ENCODE results near the gene CASR. TPM values are rescaled to one million over a fixed set of nuclear protein-coding genes. Genes with fewer than 3 reads are reported as not detected.

Gene CASR
- total RNA-seq, 2 donors from 2014 or later, result not detected

- no peaks in the 10 kb centered on the region for H3K36me3 ChIP-seq
- H3K27ac ChIP-seq, result no peak overlapping the region
- no peak for TF ChIP-seq CTCF (IDR thresholded peaks at IDR 0.05)
- no peak for ATAC-seq (ENCODE audit: insufficient number of reproducible peaks, low FRiP score, low read depth)
- no peak for DNase-seq (ENCODE audit: low spot score)
- H3K4me3 ChIP-seq, result no peak overlapping the region
- H3K27me3 ChIP-seq (replicated peaks; ENCODE audit: insufficient read depth), result no peaks in the 10 kb centered on the region
- no peaks in the 10 kb centered on the region for H3K4me1 ChIP-seq (ENCODE audit: control insufficient read depth in 1 of 2, low read depth in 2 of 2)
- H3K9me3 ChIP-seq, result no peaks in the 10 kb centered on the region
Observed at GRCh38 chr3:122313281-122313680, 129.8 kb downstream of the CASR start.

- DNase-seq (ENCODE audit: low spot score) (no peak), ATAC-seq (ENCODE audit: insufficient number of reproducible peaks, low FRiP score, low read depth) (no peak)
- Histone ChIP-seq H3K9me3 (no peaks in the 10 kb centered on the region), H3K4me3 (no peak overlapping the region), H3K27ac (no peak overlapping the region), H3K4me1 (ENCODE audit: control insufficient read depth in 1 of 2, low read depth in 2 of 2) (no peaks in the 10 kb centered on the region), H3K36me3 (no peaks in the 10 kb centered on the region), H3K27me3 (replicated peaks; ENCODE audit: insufficient read depth) (no peaks in the 10 kb centered on the region)
- TF ChIP-seq CTCF (IDR thresholded peaks at IDR 0.05), result no peak
Observed at GRCh38 chr3:122314228-122314876, 130.9 kb downstream of the CASR start.

GRCh38 chr3:122315619-122316018 lies 132.2 kb downstream of the CASR start:
- H3K4me1 ChIP-seq (ENCODE audit: control insufficient read depth in 1 of 2, low read depth in 2 of 2), result no peaks in the 10 kb centered on the region
- TF ChIP-seq CTCF (IDR thresholded peaks at IDR 0.05), result no peak
- no peaks in the 10 kb centered on the region for H3K9me3 ChIP-seq
- no peak overlapping the region for H3K27ac ChIP-seq
- ATAC-seq (ENCODE audit: insufficient number of reproducible peaks, low FRiP score, low read depth) (no peak), DNase-seq (ENCODE audit: low spot score) (no peak)
- no peak overlapping the region for H3K4me3 ChIP-seq
- no peaks in the 10 kb centered on the region for H3K36me3 ChIP-seq
- no peaks in the 10 kb centered on the region for H3K27me3 ChIP-seq (replicated peaks; ENCODE audit: insufficient read depth)

- no peak overlapping the region for H3K27ac ChIP-seq
- no peaks in the 10 kb centered on the region for H3K9me3 ChIP-seq
- no peaks in the 10 kb centered on the region for H3K36me3 ChIP-seq
- ATAC-seq (ENCODE audit: insufficient number of reproducible peaks, low FRiP score, low read depth) (no peak), DNase-seq (ENCODE audit: low spot score) (no peak)
- no peak overlapping the region for H3K4me3 ChIP-seq
- H3K27me3 ChIP-seq (replicated peaks; ENCODE audit: insufficient read depth), result no peaks in the 10 kb centered on the region
- H3K4me1 ChIP-seq (ENCODE audit: control insufficient read depth in 1 of 2, low read depth in 2 of 2), result no peaks in the 10 kb centered on the region
- TF ChIP-seq CTCF (IDR thresholded peaks at IDR 0.05), result no peak
Observed at GRCh38 chr3:122316368-122316767, 132.9 kb downstream of the CASR start.

- H3K4me1 ChIP-seq (ENCODE audit: control insufficient read depth in 1 of 2, low read depth in 2 of 2), result no peaks in the 10 kb centered on the region
- H3K27ac ChIP-seq, result no peak overlapping the region
- ATAC-seq (ENCODE audit: insufficient number of reproducible peaks, low FRiP score, low read depth), result no peak
- no peak for TF ChIP-seq CTCF (IDR thresholded peaks at IDR 0.05)
- no peak for DNase-seq (ENCODE audit: low spot score)
- H3K36me3 ChIP-seq, result no peaks in the 10 kb centered on the region
- no peak overlapping the region for H3K4me3 ChIP-seq
- no peaks in the 10 kb centered on the region for H3K9me3 ChIP-seq
- no peaks in the 10 kb centered on the region for H3K27me3 ChIP-seq (replicated peaks; ENCODE audit: insufficient read depth)
Observed at GRCh38 chr3:122318620-122319019, 135.2 kb downstream of the CASR start.

All from thoracic aorta (tissue), 2 donors.